ENCODE results near the gene EPB41.

GRCh38 chr1:28887419-28887834 lies 26.9 kb upstream of the EPB41 start:
- TF ChIP-seq RFX5 (IDR thresholded peaks at IDR 0.05; ENCODE audit: low read length) (no peak), EZH2phosphoT487 (IDR thresholded peaks at IDR 0.05; ENCODE audit: borderline replicate concordance, low read depth) (no peak), POLR2AphosphoS5 (IDR thresholded peaks at IDR 0.05; ENCODE audit: low read depth, low read length) (no peak)

Measured in SK-N-SH (cell line).